ENCODE results near the gene CD4. TPM values are rescaled to one million over a fixed set of nuclear protein-coding genes. Genes with fewer than 3 reads are reported as not detected.
A peak's percentile ranks its signal among the peaks of the same experiment; 100 is the strongest.

Gene CD4
- total RNA-seq, 2 donors from 2014 or later, result 22.3 to 25.0 TPM

- Histone ChIP-seq H3K4me1 (ENCODE audit: control insufficient read depth in 1 of 2, low read depth in 2 of 2) (peaks cover 14 to 24% of the 10 kb centered on the region in 2 donors), H3K27me3 (replicated peaks; ENCODE audit: insufficient read depth) (no peaks in the 10 kb centered on the region), H3K27ac (no peak overlapping the region), H3K36me3 (peaks cover 19% of the 10 kb centered on the region), H3K9me3 (no peaks in the 10 kb centered on the region), H3K4me3 (no peak overlapping the region)
- ATAC-seq (ENCODE audit: insufficient number of reproducible peaks, low FRiP score, low read depth) (no peak), DNase-seq (ENCODE audit: low spot score) (no peak)
- TF ChIP-seq CTCF (IDR thresholded peaks at IDR 0.05), result no peak
These were observed 14.7 kb upstream of the CD4 start for GRCh38 chr12:6774499-6775062.

- no peak for TF ChIP-seq CTCF (IDR thresholded peaks at IDR 0.05)
- ATAC-seq (ENCODE audit: insufficient number of reproducible peaks, low FRiP score, low read depth), result no peak
- Histone ChIP-seq H3K4me1 (ENCODE audit: control insufficient read depth in 1 of 2, low read depth in 2 of 2) (peaks cover 14 to 21% of the 10 kb centered on the region in 2 donors), H3K27me3 (replicated peaks; ENCODE audit: insufficient read depth) (no peaks in the 10 kb centered on the region), H3K9me3 (no peaks in the 10 kb centered on the region), H3K4me3 (no peak overlapping the region), H3K27ac (no peak overlapping the region), H3K36me3 (peaks cover 11% of the 10 kb centered on the region)
- DNase-seq (ENCODE audit: low spot score), result no peak
These were observed 13.8 kb upstream of the CD4 start for GRCh38 chr12:6775185-6776174.

- H3K27ac ChIP-seq, result no peak overlapping the region
- H3K4me3 ChIP-seq, result no peak overlapping the region
- DNase-seq (ENCODE audit: low spot score), result no peak
- no peaks in the 10 kb centered on the region for H3K9me3 ChIP-seq
- no peaks in the 10 kb centered on the region for H3K27me3 ChIP-seq (replicated peaks; ENCODE audit: insufficient read depth)
- TF ChIP-seq CTCF (IDR thresholded peaks at IDR 0.05), result no peak
- no peaks in the 10 kb centered on the region for H3K36me3 ChIP-seq
- ATAC-seq (ENCODE audit: insufficient number of reproducible peaks, low FRiP score, low read depth), result no peak
- peaks cover 10 to 12% of the 10 kb centered on the region in 2 donors for H3K4me1 ChIP-seq (ENCODE audit: control insufficient read depth in 1 of 2, low read depth in 2 of 2)
These were observed 11.9 kb upstream of the CD4 start for GRCh38 chr12:6777386-6777785.

DNA sequence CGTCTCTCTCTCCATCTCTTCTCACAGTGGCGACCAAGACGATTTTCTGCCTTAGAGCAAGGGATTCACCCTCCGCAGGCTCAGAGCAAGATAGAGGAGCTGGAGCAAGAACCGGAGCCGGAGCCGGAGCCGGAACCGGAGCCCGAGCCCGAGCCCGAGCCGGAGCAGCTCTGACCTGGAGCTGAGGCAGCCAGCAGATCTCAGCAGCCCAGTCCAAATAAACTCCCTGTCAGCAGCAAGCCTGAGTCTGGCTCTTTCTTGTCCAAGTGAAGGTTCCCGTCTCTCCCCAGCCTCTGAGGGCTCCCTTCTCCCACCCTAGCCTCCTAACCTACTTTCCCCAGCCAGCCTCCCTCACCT lies 11.1 kb upstream of the CD4 start:
- H3K27me3 ChIP-seq (replicated peaks; ENCODE audit: insufficient read depth), result no peaks in the 10 kb centered on the region
- peak; percentile 35 for ATAC-seq (ENCODE audit: insufficient number of reproducible peaks, low FRiP score, low read depth)

More for the DNA sequence above, 11.1 kb upstream of the CD4 start:
- H3K9me3 ChIP-seq, result no peaks in the 10 kb centered on the region
- DNase-seq (ENCODE audit: low spot score), result no peak
- no peaks in the 10 kb centered on the region for H3K36me3 ChIP-seq
- no peak for TF ChIP-seq CTCF (IDR thresholded peaks at IDR 0.05)
- H3K4me3 ChIP-seq, result peak overlapping the region; percentile 76
- H3K4me1 ChIP-seq (ENCODE audit: control insufficient read depth in 1 of 2, low read depth in 2 of 2), result peaks cover 7 to 10% of the 10 kb centered on the region in 2 donors
- H3K27ac ChIP-seq, result peak overlapping the region; percentile 41 to 50

Data from thoracic aorta (tissue), 2 donors.